K562 (cell line): ENCODE measurements around the gene ADCY1. TPM values are rescaled to one million over a fixed set of nuclear protein-coding genes. Genes with fewer than 3 reads are reported as not detected.

Experiments
- ATAC-seq: fragments of 200-7000 bp; cut with Tn5 transposase; 3 replicates; pipeline ENCODE4 v1.9.1; 2020; ENCODE audit warnings: moderate library complexity
- BruUV-seq: library from RNA; stranded (reverse); fragments of 400-500 nt; replicated peaks from 2 replicates; lab custom pipeline; 2021; lab: Mats Ljungman, UMichigan
- CTCF ChIA-PET: fragments of 300-600 bp; formaldehyde crosslinking; extraction: SDS; loops from one replicate; lab custom pipeline; 2021; ENCODE audit warnings: low intra/inter-chr PET ratio; lab: Yijun Ruan, JAX
- POLR2A ChIA-PET: fragments of 300-600, 350-650 bp; sonication (Branson Sonifier 250); formaldehyde crosslinking; extraction: SDS; loops from one replicate; lab custom pipeline; 2021; ENCODE audit warnings: antibody characterized with exemption, inconsistent platforms; lab: Yijun Ruan, JAX
- DNase-seq, 4 experiments: peaks; one replicate each; pipeline versions ENCODE4 v3.0.0 to v3.0.0-alpha.2; 2011 to 2018; ENCODE audit warnings: low spot score in 3 of 4, mixed read lengths in 3 of 4; ENCODE audit errors: extremely low read depth in 1 of 4
- FAIRE-seq: peaks from 2 replicates; lab custom pipeline; 2011; peaks lifted over from hg19 to GRCh38; lab: Jason Lieb, UNC
- H2AFZ ChIP-seq: 2 replicates; pipeline ENCODE4 v1.6.0; 2011; ENCODE audit warnings: low read depth, low read length, control low read depth, inconsistent platforms
- H3K27ac ChIP-seq: fragments of 200-600 bp; 3 replicates; pipeline ENCODE4 v1.8.0; 2011; ENCODE audit warnings: low read depth, mild to moderate bottlenecking, control low read depth, inconsistent platforms, low read length, moderate library complexity, mixed read lengths; ENCODE audit errors: extremely low read depth
- H3K27me3 ChIP-seq, 2 experiments: fragments of 300-600 bp in 1 of 2; 2 replicates in 1 of 2; 3 replicates in 1 of 2; pipeline versions ENCODE4 v1.6.0 to v1.8.0; 2011; ENCODE audit warnings: inconsistent platforms in 2 of 2, low read length in 2 of 2, mild to moderate bottlenecking in 1 of 2, mixed read lengths in 1 of 2, moderate library complexity in 1 of 2; ENCODE audit not compliant: control insufficient read depth in 2 of 2, insufficient read depth in 2 of 2
- H3K36me3 ChIP-seq: fragments of 300-600 bp; 3 replicates; pipeline ENCODE4 v1.8.0; 2011; ENCODE audit warnings: mild to moderate bottlenecking, low read length, inconsistent platforms; ENCODE audit not compliant: control insufficient read depth, insufficient read depth
- H3K4me1 ChIP-seq, 2 experiments: fragments of 200-600 bp in 1 of 2; replicated peaks in 1 of 2; 2 replicates in 1 of 2; 3 replicates in 1 of 2; pipeline versions ENCODE4 v1.5.1 to v1.8.0; 2011; ENCODE audit warnings: inconsistent platforms in 2 of 2, low read length in 2 of 2, mild to moderate bottlenecking in 1 of 2, mixed read lengths in 1 of 2, moderate library complexity in 1 of 2; ENCODE audit not compliant: control insufficient read depth in 2 of 2, insufficient read depth in 2 of 2
- H3K4me2 ChIP-seq: 2 replicates; pipeline ENCODE4 v1.6.1; 2011; ENCODE audit warnings: low read length, control low read depth, inconsistent platforms, mixed read lengths; ENCODE audit not compliant: insufficient read depth
- H3K4me3 ChIP-seq: fragments of 200-600 bp; sonication (generic), shearing (Covaris generic); 2 replicates; pipeline ENCODE4 v1.5.1; 2016; ENCODE audit warnings: control low read depth, inconsistent platforms
- H3K79me2 ChIP-seq: fragments of 200-600 bp; 3 replicates; pipeline ENCODE4 v1.8.0; 2011; ENCODE audit warnings: low read length, inconsistent platforms; ENCODE audit not compliant: control insufficient read depth, insufficient read depth
- H3K9ac ChIP-seq, 2 experiments: 2 replicates each; pipeline versions ENCODE4 v1.6.0 to v1.6.1; 2011; ENCODE audit warnings: low read depth in 2 of 2, low read length in 2 of 2, control low read depth in 1 of 2, inconsistent platforms in 1 of 2, mild to moderate bottlenecking in 1 of 2, mixed read lengths in 1 of 2; ENCODE audit not compliant: insufficient read depth in 1 of 2
- H3K9me1 ChIP-seq: one replicate; pipeline ENCODE4 v1.6.0; 2011; ENCODE audit warnings: inconsistent platforms, mild to moderate bottlenecking, low read length, moderate library complexity; ENCODE audit not compliant: control insufficient read depth, insufficient read depth
- H3K9me3 ChIP-seq: replicated peaks from 2 replicates; pipeline ENCODE4 v1.5.1; 2011; ENCODE audit warnings: low read depth, low read length, inconsistent platforms; ENCODE audit not compliant: control insufficient read depth, insufficient read depth
- H4K20me1 ChIP-seq: replicated peaks from 2 replicates; pipeline ENCODE4 v1.6.1; 2011; ENCODE audit warnings: low read length, inconsistent platforms, mixed read lengths; ENCODE audit not compliant: control insufficient read depth, insufficient read depth
- DNMT1 ChIP-seq: fragments of 450-650 bp; IDR thresholded peaks from 2 replicates; pipeline ENCODE4 v1.6.1; 2016; ENCODE audit warnings: antibody characterized with exemption, mild to moderate bottlenecking
- FOXK1 ChIP-seq: sonication (generic); formaldehyde crosslinking; IDR thresholded peaks from 2 replicates; pipeline ENCODE4 v1.8.0; 2022; ENCODE audit warnings: missing genetic modification reagents, mild to moderate bottlenecking, borderline replicate concordance
- RBM34 ChIP-seq: fragments of 200-400 bp; formaldehyde crosslinking; IDR thresholded peaks from 2 replicates; pipeline ENCODE4 v1.6.1; 2018; ENCODE audit warnings: low read length, borderline replicate concordance; ENCODE audit not compliant: insufficient read depth
- SRF ChIP-seq, 2 experiments: fragments of 250-450, 450-650 bp in 1 of 2; sonication (Bioruptor Pico) in 1 of 2; sonication (generic) in 1 of 2; formaldehyde crosslinking; IDR thresholded peaks; 2 replicates each; pipeline versions ENCODE4 v1.5.0 to v1.5.1; 2020 to 2022; ENCODE audit warnings: mild to moderate bottlenecking in 1 of 2, missing genetic modification reagents in 1 of 2
- ZC3H11A ChIP-seq: IDR thresholded peaks from 2 replicates; pipeline ENCODE4 v1.6.1; 2012; ENCODE audit warnings: low read depth, low read length, improper control_type of control experiment
- ZNF3 ChIP-seq: fragments of 250-450 bp; sonication (Bioruptor Pico); IDR thresholded peaks from 2 replicates; pipeline ENCODE4 v1.5.0; 2021; ENCODE audit warnings: mild to moderate bottlenecking, moderate library complexity
- ZSCAN29 ChIP-seq: fragments of 450-650 bp; IDR thresholded peaks from 2 replicates; pipeline ENCODE4 v1.6.1; 2017
- WGBS: fragments of 100-300 bp; shearing (Covaris generic); methylation state at CpG from one replicate; pipeline ENCODE4 v1.1.6; 2016; ENCODE audit warnings: low coverage, mixed read lengths; ENCODE audit not compliant: insufficient coverage; ENCODE audit errors: missing lambda C conversion rate; 5-methylcytosine and 5-hydroxymethylcytosine counted together
- in situ Hi-C: fragments of 300-500 bp; cut with MboI; formaldehyde crosslinking; loops from 4 replicates; pipeline ENCODE4 v1.15.0; 2018; ENCODE audit warnings: inconsistent platforms, mixed read lengths
- intact Hi-C: fragments of 100-400 bp; cut with micrococcal nuclease; formaldehyde crosslinking; loops from 2 replicates; pipeline ENCODE4 v1.14.2; 2022
- polyA plus RNA-seq, 8 experiments: library from polyadenylated mRNA; depleted of rRNA in 4 of 8; stranded (reverse) in 5 of 8; unstranded in 3 of 8; fragments of >200 nt; fragmentation: Nextera tagmentation in 2 of 8; fragmentation: Illumina TruSeq in 1 of 8; extraction: Ambion mirVana in 2 of 8; extraction: Trizol in 1 of 8; gene quantifications; 2 replicates each; pipeline versions ENCODE4 v1.2.1 to v1.2.3, GENCODE V29; 2011 to 2014; ENCODE audit warnings: inconsistent platforms in 1 of 8, missing spikeins in 1 of 8
- total RNA-seq, 7 experiments: library from RNA; depleted of rRNA in 6 of 7; stranded (reverse); fragments of >200 nt in 6 of 7; fragmentation: Illumina TruSeq in 2 of 7; extraction: Trizol in 2 of 7; gene quantifications; 2 replicates each; pipeline versions ENCODE4 v1.2.1 to v1.2.3, GENCODE V29; 2011 to 2021; ENCODE audit warnings: low replicate concordance in 1 of 7
- TF ChIP-seq, protein P1 (sequence below): fragments of 450-650 bp; IDR thresholded peaks from 2 replicates; pipeline ENCODE4 v1.6.1; 2016; ENCODE audit warnings: mild to moderate bottlenecking, moderate library complexity
- TF ChIP-seq, protein P2 (sequence below): fragments of 450-650 bp; IDR thresholded peaks from 2 replicates; pipeline ENCODE4 v1.6.1; 2016

Gene ADCY1
- total and polyA plus RNA-seq, 9 of the 15 experiments (the other 6 are each of a cell fraction or from before 2014, with no cell fraction given), result under 0.01 to 0.18 (median 0.10) TPM; not detected in 4

DNA sequence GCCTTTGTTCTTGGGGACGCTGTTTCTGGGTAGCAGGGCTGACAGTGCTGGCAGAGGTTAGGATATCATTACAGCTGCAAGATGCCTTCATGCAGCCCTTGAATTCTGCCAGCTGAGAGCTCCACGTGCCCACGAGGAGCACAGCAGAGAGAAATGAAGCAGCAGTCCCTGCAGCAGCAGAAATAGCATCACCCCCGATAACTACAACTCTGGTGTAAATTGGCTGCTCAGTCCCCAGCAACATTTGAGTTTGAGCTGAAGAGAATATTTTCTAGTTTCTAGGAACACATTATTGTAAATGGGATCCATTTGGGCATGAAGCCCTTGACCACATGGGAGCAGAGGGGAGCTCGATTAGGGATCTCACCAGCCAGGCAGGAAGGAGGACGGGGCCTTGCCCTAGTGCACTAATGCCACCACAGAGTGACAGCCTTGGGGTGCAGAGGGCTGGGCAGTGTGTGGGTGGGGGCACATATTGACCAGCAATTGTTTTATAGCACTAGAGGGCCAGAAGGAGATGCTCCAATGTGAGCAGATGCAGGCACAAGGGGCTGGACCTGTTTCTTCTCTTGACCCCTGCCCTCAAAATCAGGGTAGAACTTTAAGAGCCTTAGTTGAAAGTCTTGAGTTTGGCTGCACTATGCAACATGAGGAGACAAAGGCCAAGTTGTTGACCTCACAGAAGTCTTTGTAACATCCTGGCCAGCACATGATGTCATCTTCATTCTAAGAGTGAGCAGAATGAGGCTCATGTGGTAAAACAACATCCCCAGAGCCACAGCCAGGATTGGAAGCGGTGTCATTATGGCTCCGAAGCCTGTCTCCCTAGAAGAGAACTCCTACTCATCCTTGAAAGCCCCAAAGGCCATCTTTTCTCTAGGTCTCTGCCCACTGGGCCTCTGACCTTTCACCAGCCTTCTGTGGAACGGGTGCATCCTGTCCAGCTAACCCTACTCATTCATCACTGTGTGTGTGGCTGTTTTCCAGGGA is 52.6 kb downstream of the ADCY1 start:
- no peaks in the 10 kb centered on the region for H3K9me3 ChIP-seq
- intact Hi-C loops, result no loop called here
- BruUV-seq, result no TSS peak
- H3K4me1 ChIP-seq, result no peaks in the 10 kb centered on the region
- ChIA-PET CTCF (no interaction called here), POLR2A (interaction anchor here (0.6 kb wide), 1 partner anchor 62 kb away, joined by 3 read pairs; no protein-coding TSS in a partner anchor)
- DNase-seq (no peak), FAIRE-seq (no peak), ATAC-seq (no peak)
- WGBS, result under 1% methylated on average over 8 of the region's 9 CpGs
- in situ Hi-C loops, result no loop called here
- H4K20me1 ChIP-seq, result no peaks in the 10 kb centered on the region
- no peak overlapping the region for H2AFZ ChIP-seq
- H3K27ac ChIP-seq, result no peak overlapping the region
- peaks cover 2 to 13% of the 10 kb centered on the region in 2 experiments; a peak in 3 of 5 replicates for H3K27me3 ChIP-seq
- no peaks in the 10 kb centered on the region for H3K79me2 ChIP-seq
- no peak overlapping the region for H3K4me3 ChIP-seq
- no peaks in the 10 kb centered on the region for H3K36me3 ChIP-seq
- no peak overlapping the region for H3K9ac ChIP-seq
- no peaks in the 10 kb centered on the region for H3K9me1 ChIP-seq
- H3K4me2 ChIP-seq, result no peak overlapping the region
- TF ChIP-seq DNMT1 (no peak), ZNF3 (CRISPR knock-in tag) (no peak), ZC3H11A (no peak), FOXK1 (CRISPR knock-in tag) (no peak), SRF (CRISPR knock-in tag; IDR thresholded peaks at IDR 0.05) (no peak), ZSCAN29 (no peak), RBM34 (no peak)
- TF ChIP-seq, protein P1, sequence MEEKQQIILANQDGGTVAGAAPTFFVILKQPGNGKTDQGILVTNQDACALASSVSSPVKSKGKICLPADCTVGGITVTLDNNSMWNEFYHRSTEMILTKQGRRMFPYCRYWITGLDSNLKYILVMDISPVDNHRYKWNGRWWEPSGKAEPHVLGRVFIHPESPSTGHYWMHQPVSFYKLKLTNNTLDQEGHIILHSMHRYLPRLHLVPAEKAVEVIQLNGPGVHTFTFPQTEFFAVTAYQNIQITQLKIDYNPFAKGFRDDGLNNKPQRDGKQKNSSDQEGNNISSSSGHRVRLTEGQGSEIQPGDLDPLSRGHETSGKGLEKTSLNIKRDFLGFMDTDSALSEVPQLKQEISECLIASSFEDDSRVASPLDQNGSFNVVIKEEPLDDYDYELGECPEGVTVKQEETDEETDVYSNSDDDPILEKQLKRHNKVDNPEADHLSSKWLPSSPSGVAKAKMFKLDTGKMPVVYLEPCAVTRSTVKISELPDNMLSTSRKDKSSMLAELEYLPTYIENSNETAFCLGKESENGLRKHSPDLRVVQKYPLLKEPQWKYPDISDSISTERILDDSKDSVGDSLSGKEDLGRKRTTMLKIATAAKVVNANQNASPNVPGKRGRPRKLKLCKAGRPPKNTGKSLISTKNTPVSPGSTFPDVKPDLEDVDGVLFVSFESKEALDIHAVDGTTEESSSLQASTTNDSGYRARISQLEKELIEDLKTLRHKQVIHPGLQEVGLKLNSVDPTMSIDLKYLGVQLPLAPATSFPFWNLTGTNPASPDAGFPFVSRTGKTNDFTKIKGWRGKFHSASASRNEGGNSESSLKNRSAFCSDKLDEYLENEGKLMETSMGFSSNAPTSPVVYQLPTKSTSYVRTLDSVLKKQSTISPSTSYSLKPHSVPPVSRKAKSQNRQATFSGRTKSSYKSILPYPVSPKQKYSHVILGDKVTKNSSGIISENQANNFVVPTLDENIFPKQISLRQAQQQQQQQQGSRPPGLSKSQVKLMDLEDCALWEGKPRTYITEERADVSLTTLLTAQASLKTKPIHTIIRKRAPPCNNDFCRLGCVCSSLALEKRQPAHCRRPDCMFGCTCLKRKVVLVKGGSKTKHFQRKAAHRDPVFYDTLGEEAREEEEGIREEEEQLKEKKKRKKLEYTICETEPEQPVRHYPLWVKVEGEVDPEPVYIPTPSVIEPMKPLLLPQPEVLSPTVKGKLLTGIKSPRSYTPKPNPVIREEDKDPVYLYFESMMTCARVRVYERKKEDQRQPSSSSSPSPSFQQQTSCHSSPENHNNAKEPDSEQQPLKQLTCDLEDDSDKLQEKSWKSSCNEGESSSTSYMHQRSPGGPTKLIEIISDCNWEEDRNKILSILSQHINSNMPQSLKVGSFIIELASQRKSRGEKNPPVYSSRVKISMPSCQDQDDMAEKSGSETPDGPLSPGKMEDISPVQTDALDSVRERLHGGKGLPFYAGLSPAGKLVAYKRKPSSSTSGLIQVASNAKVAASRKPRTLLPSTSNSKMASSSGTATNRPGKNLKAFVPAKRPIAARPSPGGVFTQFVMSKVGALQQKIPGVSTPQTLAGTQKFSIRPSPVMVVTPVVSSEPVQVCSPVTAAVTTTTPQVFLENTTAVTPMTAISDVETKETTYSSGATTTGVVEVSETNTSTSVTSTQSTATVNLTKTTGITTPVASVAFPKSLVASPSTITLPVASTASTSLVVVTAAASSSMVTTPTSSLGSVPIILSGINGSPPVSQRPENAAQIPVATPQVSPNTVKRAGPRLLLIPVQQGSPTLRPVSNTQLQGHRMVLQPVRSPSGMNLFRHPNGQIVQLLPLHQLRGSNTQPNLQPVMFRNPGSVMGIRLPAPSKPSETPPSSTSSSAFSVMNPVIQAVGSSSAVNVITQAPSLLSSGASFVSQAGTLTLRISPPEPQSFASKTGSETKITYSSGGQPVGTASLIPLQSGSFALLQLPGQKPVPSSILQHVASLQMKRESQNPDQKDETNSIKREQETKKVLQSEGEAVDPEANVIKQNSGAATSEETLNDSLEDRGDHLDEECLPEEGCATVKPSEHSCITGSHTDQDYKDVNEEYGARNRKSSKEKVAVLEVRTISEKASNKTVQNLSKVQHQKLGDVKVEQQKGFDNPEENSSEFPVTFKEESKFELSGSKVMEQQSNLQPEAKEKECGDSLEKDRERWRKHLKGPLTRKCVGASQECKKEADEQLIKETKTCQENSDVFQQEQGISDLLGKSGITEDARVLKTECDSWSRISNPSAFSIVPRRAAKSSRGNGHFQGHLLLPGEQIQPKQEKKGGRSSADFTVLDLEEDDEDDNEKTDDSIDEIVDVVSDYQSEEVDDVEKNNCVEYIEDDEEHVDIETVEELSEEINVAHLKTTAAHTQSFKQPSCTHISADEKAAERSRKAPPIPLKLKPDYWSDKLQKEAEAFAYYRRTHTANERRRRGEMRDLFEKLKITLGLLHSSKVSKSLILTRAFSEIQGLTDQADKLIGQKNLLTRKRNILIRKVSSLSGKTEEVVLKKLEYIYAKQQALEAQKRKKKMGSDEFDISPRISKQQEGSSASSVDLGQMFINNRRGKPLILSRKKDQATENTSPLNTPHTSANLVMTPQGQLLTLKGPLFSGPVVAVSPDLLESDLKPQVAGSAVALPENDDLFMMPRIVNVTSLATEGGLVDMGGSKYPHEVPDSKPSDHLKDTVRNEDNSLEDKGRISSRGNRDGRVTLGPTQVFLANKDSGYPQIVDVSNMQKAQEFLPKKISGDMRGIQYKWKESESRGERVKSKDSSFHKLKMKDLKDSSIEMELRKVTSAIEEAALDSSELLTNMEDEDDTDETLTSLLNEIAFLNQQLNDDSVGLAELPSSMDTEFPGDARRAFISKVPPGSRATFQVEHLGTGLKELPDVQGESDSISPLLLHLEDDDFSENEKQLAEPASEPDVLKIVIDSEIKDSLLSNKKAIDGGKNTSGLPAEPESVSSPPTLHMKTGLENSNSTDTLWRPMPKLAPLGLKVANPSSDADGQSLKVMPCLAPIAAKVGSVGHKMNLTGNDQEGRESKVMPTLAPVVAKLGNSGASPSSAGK, result no peak
- TF ChIP-seq, protein P2, sequence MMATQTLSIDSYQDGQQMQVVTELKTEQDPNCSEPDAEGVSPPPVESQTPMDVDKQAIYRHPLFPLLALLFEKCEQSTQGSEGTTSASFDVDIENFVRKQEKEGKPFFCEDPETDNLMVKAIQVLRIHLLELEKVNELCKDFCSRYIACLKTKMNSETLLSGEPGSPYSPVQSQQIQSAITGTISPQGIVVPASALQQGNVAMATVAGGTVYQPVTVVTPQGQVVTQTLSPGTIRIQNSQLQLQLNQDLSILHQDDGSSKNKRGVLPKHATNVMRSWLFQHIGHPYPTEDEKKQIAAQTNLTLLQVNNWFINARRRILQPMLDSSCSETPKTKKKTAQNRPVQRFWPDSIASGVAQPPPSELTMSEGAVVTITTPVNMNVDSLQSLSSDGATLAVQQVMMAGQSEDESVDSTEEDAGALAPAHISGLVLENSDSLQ, result no peak
